ENCODE measurements around the gene CIAO2B. TPM values are rescaled to one million over a fixed set of nuclear protein-coding genes. Genes with fewer than 3 reads are reported as not detected.

The CIAO2B gene
- polyA plus RNA-seq, 1 donor (not counting 4 experiments of a cell fraction or from before 2014, with no cell fraction given) = 105 TPM

DNA sequence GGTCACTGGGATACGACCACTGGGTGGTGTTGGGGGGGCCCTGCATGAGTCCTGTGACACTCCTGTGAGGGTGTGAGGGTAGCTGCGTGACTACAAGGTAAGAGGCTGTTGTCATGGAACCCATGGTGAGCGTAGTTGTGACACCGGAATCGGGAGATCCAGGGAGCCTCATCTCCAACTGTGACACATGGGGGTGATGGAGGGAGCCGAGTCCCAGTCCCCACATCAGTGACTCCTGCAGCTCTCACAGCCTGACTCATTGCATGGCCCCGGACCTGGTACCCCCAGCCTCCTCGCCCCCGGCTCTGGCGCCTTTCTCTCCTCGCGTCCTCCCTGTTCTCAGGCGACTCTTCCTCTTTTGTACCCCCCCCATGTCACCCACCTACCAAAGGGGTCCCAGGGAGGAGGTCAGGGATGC lies 29.8 kb downstream of the CIAO2B start:
- Histone ChIP-seq H3K36me3 (ENCODE audit: control insufficient read depth in 2 of 2, extremely low read depth in 1 of 2, insufficient read depth in 2 of 2, low read length in 2 of 2) (no peaks in the 10 kb centered on the region), H3K79me2 (ENCODE audit: control insufficient read depth, insufficient read depth, low read length) (no peaks in the 10 kb centered on the region), H3K4me2 (ENCODE audit: control insufficient read depth, extremely low read depth, insufficient read depth, low read depth, low read length) (no peak overlapping the region), H3K27me3 (ENCODE audit: control insufficient read depth, extremely low read depth, insufficient read depth, low read length) (peaks cover 3% of the 10 kb centered on the region), H4K20me1 (ENCODE audit: control insufficient read depth, extremely low read depth, insufficient read depth, low read length) (no peaks in the 10 kb centered on the region), H3K9me3 (ENCODE audit: control insufficient read depth, low read depth, low read length) (no peaks in the 10 kb centered on the region), H3K4me1 (ENCODE audit: control insufficient read depth, extremely low read depth, insufficient read depth, low read length) (peaks cover 15% of the 10 kb centered on the region), H3K4me3 (ENCODE audit: control insufficient read depth in 2 of 3, extremely low read depth in 1 of 3, insufficient read depth in 2 of 3, low read depth in 1 of 3, low read length in 3 of 3) (no peak overlapping the region), H3K9ac (ENCODE audit: control insufficient read depth, extremely low read depth, insufficient read depth, low read length) (no peak overlapping the region), H3K9me1 (ENCODE audit: control insufficient read depth, extremely low read depth, insufficient read depth, low read length) (no peaks in the 10 kb centered on the region), H2AFZ (ENCODE audit: control insufficient read depth, low read length) (no peak overlapping the region), H3K27ac (ENCODE audit: control insufficient read depth, insufficient read depth, low read length) (no peak overlapping the region)
- no peak for DNase-seq (ENCODE audit: low read depth, low spot score)
- dilution Hi-C loops (cut with MboI; ENCODE audit: extremely low pct_ligation_motif_present, low sequenced_read_pairs) = no loop called here
- FAIRE-seq = no peak
- no peak for TF ChIP-seq EZH2 (IDR thresholded peaks at IDR 0.05; ENCODE audit: low read length)
- TF ChIP-seq CTCF (optimal IDR thresholded peaks at IDR 0.05 in 1 of 3, IDR thresholded peaks at IDR 0.05 in 1 of 3, conservative IDR thresholded peaks at IDR 0.05 in 1 of 3; ENCODE audit: extremely low read depth in 1 of 3, insufficient read depth in 2 of 3, low read length in 3 of 3) = no peak

GRCh38 chr16:66903544-66904427 lies 30.4 kb downstream of the CIAO2B start:
- no peaks in the 10 kb centered on the region for H4K20me1 ChIP-seq (ENCODE audit: control insufficient read depth, extremely low read depth, insufficient read depth, low read length)
- no peaks in the 10 kb centered on the region for H3K79me2 ChIP-seq (ENCODE audit: control insufficient read depth, insufficient read depth, low read length)
- TF ChIP-seq EZH2 (IDR thresholded peaks at IDR 0.05; ENCODE audit: low read length) (no peak), CTCF (optimal IDR thresholded peaks at IDR 0.05 in 1 of 3, IDR thresholded peaks at IDR 0.05 in 1 of 3, conservative IDR thresholded peaks at IDR 0.05 in 1 of 3; ENCODE audit: extremely low read depth in 1 of 3, insufficient read depth in 2 of 3, low read length in 3 of 3) (no peak)
- H3K9me1 ChIP-seq (ENCODE audit: control insufficient read depth, extremely low read depth, insufficient read depth, low read length) = no peaks in the 10 kb centered on the region
- H3K9me3 ChIP-seq (ENCODE audit: control insufficient read depth, low read depth, low read length) = no peaks in the 10 kb centered on the region
- H3K9ac ChIP-seq (ENCODE audit: control insufficient read depth, extremely low read depth, insufficient read depth, low read length) = no peak overlapping the region
- no peak overlapping the region for H3K4me3 ChIP-seq (ENCODE audit: control insufficient read depth in 2 of 3, extremely low read depth in 1 of 3, insufficient read depth in 2 of 3, low read depth in 1 of 3, low read length in 3 of 3)
- no peak overlapping the region for H3K27ac ChIP-seq (ENCODE audit: control insufficient read depth, insufficient read depth, low read length)
- dilution Hi-C loops (cut with MboI; ENCODE audit: extremely low pct_ligation_motif_present, low sequenced_read_pairs) = no loop called here
- H3K27me3 ChIP-seq (ENCODE audit: control insufficient read depth, extremely low read depth, insufficient read depth, low read length) = peaks cover 3% of the 10 kb centered on the region
- no peak overlapping the region for H3K4me2 ChIP-seq (ENCODE audit: control insufficient read depth, extremely low read depth, insufficient read depth, low read depth, low read length)
- DNase-seq (ENCODE audit: low read depth, low spot score) (no peak), FAIRE-seq (no peak)
- H3K4me1 ChIP-seq (ENCODE audit: control insufficient read depth, extremely low read depth, insufficient read depth, low read length) = peaks cover 15% of the 10 kb centered on the region
- H3K36me3 ChIP-seq (ENCODE audit: control insufficient read depth in 2 of 2, extremely low read depth in 1 of 2, insufficient read depth in 2 of 2, low read length in 2 of 2) = no peaks in the 10 kb centered on the region
- no peak overlapping the region for H2AFZ ChIP-seq (ENCODE audit: control insufficient read depth, low read length)

Measured in keratinocyte (primary cell).